Keratinocyte (primary cell): ENCODE results near the gene PRKCE.

Experiments
- EZH2 ChIP-seq: IDR thresholded peaks from one replicate; pipeline ENCODE4 v1.6.1; 2012; ENCODE audit warnings: inconsistent platforms, mild to moderate bottlenecking, low read length, moderate library complexity
- TF ChIP-seq, protein P1 (sequence below), 3 experiments: IDR thresholded peaks in 1 of 3; conservative IDR thresholded peaks in 1 of 3; optimal IDR thresholded peaks in 1 of 3; 2 replicates in 2 of 3; 3 replicates in 1 of 3; pipeline versions ENCODE3 to v1.5.1; 2011; ENCODE audit warnings: low read length in 3 of 3, mild to moderate bottlenecking in 3 of 3, moderate library complexity in 2 of 3, control low read depth in 1 of 3, inconsistent platforms in 1 of 3; ENCODE audit not compliant: insufficient read depth in 2 of 3; ENCODE audit errors: extremely low read depth in 1 of 3

DNA sequence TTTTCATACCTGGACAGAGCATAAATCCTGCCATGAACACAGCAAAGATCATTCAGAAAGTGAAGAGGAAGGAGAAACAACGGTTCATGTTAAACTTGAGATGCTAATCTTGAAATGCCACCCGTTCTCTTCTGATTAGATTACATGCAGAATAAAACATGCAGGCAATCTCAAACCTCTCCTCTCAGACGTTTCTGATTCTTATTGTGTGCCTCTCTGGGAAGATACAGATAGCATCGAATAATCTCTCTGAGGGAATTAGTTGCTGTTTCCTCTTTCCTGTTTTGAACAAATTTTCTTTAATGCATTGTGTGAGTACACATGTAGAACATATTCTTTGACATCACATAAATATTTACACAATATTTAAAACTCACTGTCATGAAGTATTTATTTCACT is 313.4 kb downstream of the PRKCE start:
- TF ChIP-seq, protein P1, sequence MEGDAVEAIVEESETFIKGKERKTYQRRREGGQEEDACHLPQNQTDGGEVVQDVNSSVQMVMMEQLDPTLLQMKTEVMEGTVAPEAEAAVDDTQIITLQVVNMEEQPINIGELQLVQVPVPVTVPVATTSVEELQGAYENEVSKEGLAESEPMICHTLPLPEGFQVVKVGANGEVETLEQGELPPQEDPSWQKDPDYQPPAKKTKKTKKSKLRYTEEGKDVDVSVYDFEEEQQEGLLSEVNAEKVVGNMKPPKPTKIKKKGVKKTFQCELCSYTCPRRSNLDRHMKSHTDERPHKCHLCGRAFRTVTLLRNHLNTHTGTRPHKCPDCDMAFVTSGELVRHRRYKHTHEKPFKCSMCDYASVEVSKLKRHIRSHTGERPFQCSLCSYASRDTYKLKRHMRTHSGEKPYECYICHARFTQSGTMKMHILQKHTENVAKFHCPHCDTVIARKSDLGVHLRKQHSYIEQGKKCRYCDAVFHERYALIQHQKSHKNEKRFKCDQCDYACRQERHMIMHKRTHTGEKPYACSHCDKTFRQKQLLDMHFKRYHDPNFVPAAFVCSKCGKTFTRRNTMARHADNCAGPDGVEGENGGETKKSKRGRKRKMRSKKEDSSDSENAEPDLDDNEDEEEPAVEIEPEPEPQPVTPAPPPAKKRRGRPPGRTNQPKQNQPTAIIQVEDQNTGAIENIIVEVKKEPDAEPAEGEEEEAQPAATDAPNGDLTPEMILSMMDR (optimal IDR thresholded peaks at IDR 0.05 in 1 of 3, IDR thresholded peaks at IDR 0.05 in 1 of 3, conservative IDR thresholded peaks at IDR 0.05 in 1 of 3; ENCODE audit: extremely low read depth in 1 of 3, insufficient read depth in 2 of 3, low read length in 3 of 3): no peak
- no peak for TF ChIP-seq EZH2
